ENCODE measurements around the gene EML6. TPM values are rescaled to one million over a fixed set of nuclear protein-coding genes. Genes with fewer than 3 reads are reported as not detected.

EML6 gene
- total and polyA plus RNA-seq, 10 of the 15 experiments (the other 5 are each of a cell fraction or from before 2014, with no cell fraction given), result 0.09 to 0.67 (median 0.21) TPM

DNA sequence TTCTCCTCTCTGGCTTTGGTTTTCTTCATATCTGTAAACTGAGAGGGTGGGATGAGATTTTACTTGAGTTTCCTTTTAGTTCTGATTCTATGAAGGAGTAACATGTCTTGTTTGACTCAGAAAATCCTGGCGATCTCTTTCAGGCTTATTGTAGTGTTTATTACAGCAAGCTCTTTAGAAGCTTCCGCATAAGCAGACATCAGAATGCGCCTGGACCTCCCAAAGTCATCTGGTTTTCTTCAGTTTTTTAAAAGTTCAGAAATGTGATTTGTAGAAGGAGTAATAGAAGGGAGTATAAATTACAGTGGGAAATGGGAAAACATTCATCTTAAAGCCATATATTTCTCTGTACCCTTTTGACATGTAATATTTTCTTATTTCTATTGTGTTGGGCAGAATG, 68.4 kb downstream of the EML6 start:
- RAD21 ChIA-PET (ENCODE audit: unreplicated experiment), result no interaction called here
- no peak overlapping the region for H3K4me2 ChIP-seq (ENCODE audit: control insufficient read depth, insufficient read depth)
- POLR2A ChIA-PET, result no interaction called here
- in situ Hi-C loops (cut with MboI), result no loop called here
- H3K36me3 ChIP-seq (ENCODE audit: control insufficient read depth in 2 of 2, insufficient read depth in 2 of 2, low read length in 1 of 2), result no peaks in the 10 kb centered on the region
- H3K4me1 ChIP-seq (ENCODE audit: control insufficient read depth, insufficient read depth, low read length), result no peaks in the 10 kb centered on the region
- no peaks in the 10 kb centered on the region for H3K9me3 ChIP-seq (replicated peaks; ENCODE audit: control insufficient read depth, insufficient read depth, low read length)
- WGBS (ENCODE audit: insufficient coverage, insufficient replicate concordance, low lambda C conversion rate, missing lambda C conversion rate), result 76% methylated on average over 3 of the region's 3 CpGs
- H2AFZ ChIP-seq (ENCODE audit: control insufficient read depth, low read depth, low read length), result no peak overlapping the region
- DNase-seq (ENCODE audit: low read depth, low spot score) (no peak), ATAC-seq (no peak), FAIRE-seq (no peak)
- H4K20me1 ChIP-seq (ENCODE audit: control insufficient read depth, insufficient read depth), result no peaks in the 10 kb centered on the region
- intact Hi-C loops (cut with micrococcal nuclease; ENCODE audit: unreplicated experiment), result no loop called here
- CTCF ChIA-PET, result no interaction called here
- TF ChIP-seq CBX5 (IDR thresholded peaks at IDR 0.05; ENCODE audit: low read depth), result no peak
- TF ChIP-seq EP300 (IDR thresholded peaks at IDR 0.05; ENCODE audit: borderline replicate concordance in 1 of 2, control insufficient read depth in 1 of 2, low read depth in 2 of 2, low read length in 2 of 2), result no peak
- H3K79me2 ChIP-seq (ENCODE audit: control insufficient read depth, insufficient read depth, low read length), result no peaks in the 10 kb centered on the region
- H3K4me3 ChIP-seq, result no peak overlapping the region
- SMC1A ChIA-PET (ENCODE audit: uncharacterized antibody, unreplicated experiment), result interaction anchor here (0.7 to 1.5 kb wide), 2 partner anchors 20 to 216 kb away, joined by 3 read pairs; no protein-coding TSS in a partner anchor
- H3K27me3 ChIP-seq (replicated peaks in 1 of 2; ENCODE audit: control insufficient read depth in 2 of 2, insufficient read depth in 2 of 2, low read length in 1 of 2), result peaks cover 2 to 5% of the 10 kb centered on the region in 2 experiments
- no peak overlapping the region for H3K9ac ChIP-seq (ENCODE audit: control insufficient read depth, insufficient read depth, low read length)
- no TSS peak for BruUV-seq (replicated peaks)
- no peak overlapping the region for H3K27ac ChIP-seq (ENCODE audit: control insufficient read depth, insufficient read depth)

DNA sequence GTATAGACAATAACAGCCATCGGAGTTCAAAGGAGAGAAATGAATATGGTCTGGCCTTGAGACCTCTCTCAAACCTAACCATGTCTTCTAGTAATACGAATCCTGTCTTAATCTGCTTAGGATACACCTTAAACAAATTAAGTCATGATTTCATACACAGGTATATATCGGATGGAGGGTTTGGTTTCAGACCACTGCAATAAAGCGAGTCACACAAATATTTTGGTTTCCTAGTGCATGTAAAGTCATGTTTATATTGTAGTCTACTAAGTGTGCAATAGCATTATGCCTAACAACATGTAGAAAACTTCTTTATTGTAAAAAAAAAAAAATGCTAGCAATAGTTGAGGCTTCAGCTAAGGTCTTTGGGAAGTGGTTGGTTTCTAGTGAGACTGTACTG, 73.8 kb downstream of the EML6 start:
- ChIA-PET CTCF (interaction anchor here (1.5 kb wide), 1 partner anchor 25 kb away, joined by 3 read pairs; no protein-coding TSS in a partner anchor), POLR2A (no interaction called here), RAD21 (ENCODE audit: unreplicated experiment) (no interaction called here), SMC1A (ENCODE audit: uncharacterized antibody, unreplicated experiment) (interaction anchor here (0.6 to 1.4 kb wide), 3 partner anchors 25 to 633 kb away, joined by 3 to 4 read pairs (median 3); no protein-coding TSS in a partner anchor)
- intact Hi-C loops (cut with micrococcal nuclease; ENCODE audit: unreplicated experiment) (no loop called here), in situ Hi-C loops (cut with MboI) (no loop called here)
- ATAC-seq, result no peak
- Histone ChIP-seq H3K4me3 (no peak overlapping the region), H3K4me2 (ENCODE audit: control insufficient read depth, insufficient read depth) (no peak overlapping the region), H3K9me3 (replicated peaks; ENCODE audit: control insufficient read depth, insufficient read depth, low read length) (no peaks in the 10 kb centered on the region), H3K79me2 (ENCODE audit: control insufficient read depth, insufficient read depth, low read length) (no peaks in the 10 kb centered on the region), H3K27me3 (replicated peaks in 1 of 2; ENCODE audit: control insufficient read depth in 2 of 2, insufficient read depth in 2 of 2, low read length in 1 of 2) (peaks cover 0 to 5% of the 10 kb centered on the region in 2 experiments; a peak in 1 of 4 replicates), H2AFZ (ENCODE audit: control insufficient read depth, low read depth, low read length) (no peak overlapping the region), H3K9ac (ENCODE audit: control insufficient read depth, insufficient read depth, low read length) (no peak overlapping the region), H3K36me3 (ENCODE audit: control insufficient read depth in 2 of 2, insufficient read depth in 2 of 2, low read length in 1 of 2) (no peaks in the 10 kb centered on the region), H3K4me1 (ENCODE audit: control insufficient read depth, insufficient read depth, low read length) (no peaks in the 10 kb centered on the region), H3K27ac (ENCODE audit: control insufficient read depth, insufficient read depth) (no peak overlapping the region), H4K20me1 (ENCODE audit: control insufficient read depth, insufficient read depth) (no peaks in the 10 kb centered on the region)
- FAIRE-seq, result no peak
- 58% methylated on average over 4 of the region's 4 CpGs for WGBS (ENCODE audit: insufficient coverage, insufficient replicate concordance, low lambda C conversion rate, missing lambda C conversion rate)
- no peak for DNase-seq (ENCODE audit: low read depth, low spot score)
- no TSS peak for BruUV-seq (replicated peaks)
- TF ChIP-seq ZNF217 (IDR thresholded peaks at IDR 0.05) (no peak), CBX3 (IDR thresholded peaks at IDR 0.05; ENCODE audit: borderline replicate concordance, low read depth) (no peak), SRF (IDR thresholded peaks at IDR 0.05; ENCODE audit: low read depth in 2 of 2, low read length in 2 of 2) (no peak), POLR2AphosphoS2 (IDR thresholded peaks at IDR 0.05; ENCODE audit: low read depth, low read length) (no peak), TARDBP (IDR thresholded peaks at IDR 0.05; ENCODE audit: borderline replicate concordance) (no peak)
- TF ChIP-seq, protein P1, sequence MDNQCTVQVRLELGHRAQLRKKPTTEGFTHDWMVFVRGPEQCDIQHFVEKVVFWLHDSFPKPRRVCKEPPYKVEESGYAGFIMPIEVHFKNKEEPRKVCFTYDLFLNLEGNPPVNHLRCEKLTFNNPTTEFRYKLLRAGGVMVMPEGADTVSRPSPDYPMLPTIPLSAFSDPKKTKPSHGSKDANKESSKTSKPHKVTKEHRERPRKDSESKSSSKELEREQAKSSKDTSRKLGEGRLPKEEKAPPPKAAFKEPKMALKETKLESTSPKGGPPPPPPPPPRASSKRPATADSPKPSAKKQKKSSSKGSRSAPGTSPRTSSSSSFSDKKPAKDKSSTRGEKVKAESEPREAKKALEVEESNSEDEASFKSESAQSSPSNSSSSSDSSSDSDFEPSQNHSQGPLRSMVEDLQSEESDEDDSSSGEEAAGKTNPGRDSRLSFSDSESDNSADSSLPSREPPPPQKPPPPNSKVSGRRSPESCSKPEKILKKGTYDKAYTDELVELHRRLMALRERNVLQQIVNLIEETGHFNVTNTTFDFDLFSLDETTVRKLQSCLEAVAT (IDR thresholded peaks at IDR 0.05), result no peak
- TF ChIP-seq, protein P2, sequence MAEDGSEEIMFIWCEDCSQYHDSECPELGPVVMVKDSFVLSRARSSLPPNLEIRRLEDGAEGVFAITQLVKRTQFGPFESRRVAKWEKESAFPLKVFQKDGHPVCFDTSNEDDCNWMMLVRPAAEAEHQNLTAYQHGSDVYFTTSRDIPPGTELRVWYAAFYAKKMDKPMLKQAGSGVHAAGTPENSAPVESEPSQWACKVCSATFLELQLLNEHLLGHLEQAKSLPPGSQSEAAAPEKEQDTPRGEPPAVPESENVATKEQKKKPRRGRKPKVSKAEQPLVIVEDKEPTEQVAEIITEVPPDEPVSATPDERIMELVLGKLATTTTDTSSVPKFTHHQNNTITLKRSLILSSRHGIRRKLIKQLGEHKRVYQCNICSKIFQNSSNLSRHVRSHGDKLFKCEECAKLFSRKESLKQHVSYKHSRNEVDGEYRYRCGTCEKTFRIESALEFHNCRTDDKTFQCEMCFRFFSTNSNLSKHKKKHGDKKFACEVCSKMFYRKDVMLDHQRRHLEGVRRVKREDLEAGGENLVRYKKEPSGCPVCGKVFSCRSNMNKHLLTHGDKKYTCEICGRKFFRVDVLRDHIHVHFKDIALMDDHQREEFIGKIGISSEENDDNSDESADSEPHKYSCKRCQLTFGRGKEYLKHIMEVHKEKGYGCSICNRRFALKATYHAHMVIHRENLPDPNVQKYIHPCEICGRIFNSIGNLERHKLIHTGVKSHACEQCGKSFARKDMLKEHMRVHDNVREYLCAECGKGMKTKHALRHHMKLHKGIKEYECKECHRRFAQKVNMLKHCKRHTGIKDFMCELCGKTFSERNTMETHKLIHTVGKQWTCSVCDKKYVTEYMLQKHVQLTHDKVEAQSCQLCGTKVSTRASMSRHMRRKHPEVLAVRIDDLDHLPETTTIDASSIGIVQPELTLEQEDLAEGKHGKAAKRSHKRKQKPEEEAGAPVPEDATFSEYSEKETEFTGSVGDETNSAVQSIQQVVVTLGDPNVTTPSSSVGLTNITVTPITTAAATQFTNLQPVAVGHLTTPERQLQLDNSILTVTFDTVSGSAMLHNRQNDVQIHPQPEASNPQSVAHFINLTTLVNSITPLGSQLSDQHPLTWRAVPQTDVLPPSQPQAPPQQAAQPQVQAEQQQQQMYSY (CRISPR knock-in tag; IDR thresholded peaks at IDR 0.05), result no peak
- TF ChIP-seq, protein P3, sequence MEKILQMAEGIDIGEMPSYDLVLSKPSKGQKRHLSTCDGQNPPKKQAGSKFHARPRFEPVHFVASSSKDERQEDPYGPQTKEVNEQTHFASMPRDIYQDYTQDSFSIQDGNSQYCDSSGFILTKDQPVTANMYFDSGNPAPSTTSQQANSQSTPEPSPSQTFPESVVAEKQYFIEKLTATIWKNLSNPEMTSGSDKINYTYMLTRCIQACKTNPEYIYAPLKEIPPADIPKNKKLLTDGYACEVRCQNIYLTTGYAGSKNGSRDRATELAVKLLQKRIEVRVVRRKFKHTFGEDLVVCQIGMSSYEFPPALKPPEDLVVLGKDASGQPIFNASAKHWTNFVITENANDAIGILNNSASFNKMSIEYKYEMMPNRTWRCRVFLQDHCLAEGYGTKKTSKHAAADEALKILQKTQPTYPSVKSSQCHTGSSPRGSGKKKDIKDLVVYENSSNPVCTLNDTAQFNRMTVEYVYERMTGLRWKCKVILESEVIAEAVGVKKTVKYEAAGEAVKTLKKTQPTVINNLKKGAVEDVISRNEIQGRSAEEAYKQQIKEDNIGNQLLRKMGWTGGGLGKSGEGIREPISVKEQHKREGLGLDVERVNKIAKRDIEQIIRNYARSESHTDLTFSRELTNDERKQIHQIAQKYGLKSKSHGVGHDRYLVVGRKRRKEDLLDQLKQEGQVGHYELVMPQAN (conservative IDR thresholded peaks at IDR 0.05), result no peak

Measured in GM12878 (cell line).